Measurements from ENCODE around the gene SLC6A20. TPM values are rescaled to one million over a fixed set of nuclear protein-coding genes. Genes with fewer than 3 reads are reported as not detected.

Gene SLC6A20, protein sequence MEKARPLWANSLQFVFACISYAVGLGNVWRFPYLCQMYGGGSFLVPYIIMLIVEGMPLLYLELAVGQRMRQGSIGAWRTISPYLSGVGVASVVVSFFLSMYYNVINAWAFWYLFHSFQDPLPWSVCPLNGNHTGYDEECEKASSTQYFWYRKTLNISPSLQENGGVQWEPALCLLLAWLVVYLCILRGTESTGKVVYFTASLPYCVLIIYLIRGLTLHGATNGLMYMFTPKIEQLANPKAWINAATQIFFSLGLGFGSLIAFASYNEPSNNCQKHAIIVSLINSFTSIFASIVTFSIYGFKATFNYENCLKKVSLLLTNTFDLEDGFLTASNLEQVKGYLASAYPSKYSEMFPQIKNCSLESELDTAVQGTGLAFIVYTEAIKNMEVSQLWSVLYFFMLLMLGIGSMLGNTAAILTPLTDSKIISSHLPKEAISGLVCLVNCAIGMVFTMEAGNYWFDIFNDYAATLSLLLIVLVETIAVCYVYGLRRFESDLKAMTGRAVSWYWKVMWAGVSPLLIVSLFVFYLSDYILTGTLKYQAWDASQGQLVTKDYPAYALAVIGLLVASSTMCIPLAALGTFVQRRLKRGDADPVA
- polyA plus RNA-seq: not detected

DNA sequence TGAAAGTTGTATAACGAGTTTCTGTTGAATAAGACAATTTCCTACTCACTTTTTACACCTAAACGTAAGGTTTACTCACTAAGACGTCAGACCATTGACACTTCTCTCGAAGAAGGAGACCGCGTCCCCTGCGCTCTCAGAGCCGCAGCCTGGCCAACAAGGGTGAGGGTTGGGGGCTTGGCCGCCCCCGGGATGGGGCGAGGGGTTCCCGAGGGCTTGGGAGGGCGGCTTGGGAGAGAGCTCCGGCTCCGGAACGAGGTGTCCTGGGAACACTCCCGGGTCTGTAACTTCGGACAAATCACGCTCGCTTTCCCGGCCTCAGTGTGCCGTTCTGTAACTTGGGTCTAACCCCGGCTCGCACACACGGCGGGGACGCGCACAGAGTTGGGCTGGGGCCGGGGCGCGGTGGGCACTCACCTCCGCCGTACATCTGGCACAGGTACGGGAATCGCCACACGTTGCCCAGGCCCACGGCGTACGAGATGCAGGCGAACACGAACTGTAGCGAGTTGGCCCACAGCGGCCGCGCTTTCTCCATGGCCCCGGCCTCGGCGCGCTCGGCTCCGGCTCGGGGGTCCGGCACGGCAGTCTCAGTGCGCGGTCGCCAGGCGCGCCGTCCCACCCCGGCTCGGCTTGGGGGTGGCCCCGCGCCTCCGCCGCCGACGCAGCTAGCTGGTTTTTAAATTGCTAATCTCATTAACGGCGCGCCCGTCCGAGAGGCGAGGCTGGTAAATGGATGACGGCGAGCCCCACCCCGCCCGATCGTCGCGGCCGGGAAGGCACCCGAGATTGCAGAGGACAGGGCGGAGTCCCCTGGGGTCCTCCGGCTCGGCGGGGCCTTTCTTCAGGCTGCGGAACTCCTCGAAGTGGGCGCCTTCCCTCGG, at the start of gene SLC6A20:
Gene SLC6A20 (minus strand): TSS at position 655 of the 884 bp plus-strand sequence. CDS start 117 bp downstream, at position 538.
- DNase-seq: peak; percentile 27 to 36 (median 34)
- H3K27ac Mint-ChIP-seq: peak within 1 kb of the TSS in 4 of 6 donors; percentile 2 to 67 (median 64)
- no peaks in the 10 kb centered on the region for H3K9me3 Mint-ChIP-seq
- peak within 1 kb of the TSS; percentile 54 to 88 (median 84) for H3K4me3 Mint-ChIP-seq
- peaks cover 16 to 36% (median 23%) of the 10 kb centered on the region in 3 donors for H3K27me3 Mint-ChIP-seq (ENCODE audit: low read depth in 3 of 3)
- H3K36me3 Mint-ChIP-seq: no peaks in the 10 kb centered on the region
- H3K4me1 Mint-ChIP-seq: peaks cover 7 to 8% of the 10 kb centered on the region in 2 donors

DNA sequence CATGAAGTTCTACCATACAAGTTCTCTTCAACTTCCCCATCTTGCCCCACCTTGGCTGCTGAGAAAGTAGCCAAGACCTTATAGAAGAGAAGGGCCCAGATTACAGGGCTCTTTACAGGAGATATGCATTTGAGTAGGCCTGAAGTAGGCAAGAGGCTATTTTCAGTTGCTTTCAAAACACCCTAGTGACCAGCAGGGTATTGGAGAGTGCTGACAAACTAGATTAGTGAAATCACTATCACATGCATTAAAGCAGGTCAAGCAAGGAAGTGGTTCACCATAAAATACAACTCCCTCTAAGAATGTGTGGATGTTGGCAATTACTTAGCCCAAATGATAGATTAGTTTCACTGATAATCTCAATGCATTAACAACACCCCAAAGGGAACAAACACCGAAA, 48.3 kb upstream of the SLC6A20 start:
- peaks cover 7 to 8% (median 8%) of the 10 kb centered on the region in 3 donors for H3K27me3 Mint-ChIP-seq (ENCODE audit: low read depth in 3 of 3)
- peak overlapping the region in 1 of 5 donors; percentile 9 for H3K4me3 Mint-ChIP-seq
- H3K27ac Mint-ChIP-seq: peak overlapping the region in 4 of 6 donors; percentile 6 to 62 (median 32)
- peak in 2 of 3 donors; percentile 14 to 15 for DNase-seq
- no peaks in the 10 kb centered on the region for H3K9me3 Mint-ChIP-seq
- H3K4me1 Mint-ChIP-seq: peaks cover 22 to 40% of the 10 kb centered on the region in 2 donors
- peaks cover 0 to 12% (median 5%) of the 10 kb centered on the region in 3 donors for H3K36me3 Mint-ChIP-seq

DNA sequence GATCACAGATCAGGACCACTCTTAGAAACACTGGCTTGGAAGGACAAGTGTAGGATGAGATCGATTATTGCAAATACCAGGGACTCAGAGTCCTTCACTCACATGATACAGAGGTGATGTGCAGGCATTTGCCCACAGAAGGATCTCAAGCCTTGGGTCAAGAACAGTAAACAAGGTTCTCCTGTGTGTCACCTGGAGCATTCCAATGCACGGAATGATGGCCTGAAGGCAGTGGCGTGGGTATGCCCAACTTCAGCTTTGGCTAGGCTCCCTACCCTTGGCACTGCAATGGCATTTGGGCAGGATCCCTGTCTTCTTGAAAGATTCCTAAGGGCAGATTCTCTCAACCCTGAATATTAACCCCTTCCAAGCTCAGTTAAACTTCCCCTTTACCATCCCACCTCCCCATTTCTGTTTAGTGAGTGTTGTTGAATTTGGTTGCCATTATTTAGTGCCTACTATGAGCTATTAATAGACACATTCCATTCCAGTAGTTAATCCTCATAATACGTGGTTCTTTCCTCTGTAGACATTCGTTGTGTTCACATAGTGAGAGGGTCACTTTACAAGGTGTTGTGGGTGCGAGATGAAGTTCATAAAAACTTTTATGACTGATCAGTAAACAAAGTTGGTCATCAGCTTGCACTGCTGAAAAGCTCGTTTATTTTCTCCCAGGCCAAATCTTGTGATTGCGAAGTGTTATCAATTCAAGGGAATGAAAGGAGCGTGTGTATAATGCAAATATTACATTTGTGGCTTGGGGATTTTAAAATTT, 46.7 kb upstream of the SLC6A20 start:
- H3K27me3 Mint-ChIP-seq (ENCODE audit: low read depth in 3 of 3): peaks cover 7 to 9% (median 8%) of the 10 kb centered on the region in 3 donors
- H3K4me3 Mint-ChIP-seq: peak overlapping the region; percentile 93 to 96 (median 94)
- H3K9me3 Mint-ChIP-seq: no peaks in the 10 kb centered on the region
- H3K4me1 Mint-ChIP-seq: peaks cover 22 to 40% of the 10 kb centered on the region in 2 donors
- peaks cover 0 to 12% (median 4%) of the 10 kb centered on the region in 3 donors for H3K36me3 Mint-ChIP-seq
- peak overlapping the region in 5 of 6 donors; percentile 95 to 97 (median 96) for H3K27ac Mint-ChIP-seq
- DNase-seq: no peak

- H3K36me3 Mint-ChIP-seq: peaks cover 0 to 12% (median 5%) of the 10 kb centered on the region in 3 donors
- H3K9me3 Mint-ChIP-seq: no peaks in the 10 kb centered on the region
- H3K4me3 Mint-ChIP-seq: peak within 1 kb of the TSS; percentile 93 to 96 (median 94)
- peaks cover 22 to 40% of the 10 kb centered on the region in 2 donors for H3K4me1 Mint-ChIP-seq
- H3K27me3 Mint-ChIP-seq (ENCODE audit: low read depth in 3 of 3): peaks cover 7 to 9% (median 8%) of the 10 kb centered on the region in 3 donors
- peak; percentile 89 to 91 (median 90) for DNase-seq
- peak within 1 kb of the TSS; percentile 95 to 97 (median 96) for H3K27ac Mint-ChIP-seq
Measured at GRCh38 chr3:45841757-45842491, 45.6 kb upstream of the SLC6A20 start, which contains the start of gene LZTFL1. Gene LZTFL1, minus strand, starts transcription at chr3:45842119. Its CDS starts 128 bp downstream, at chr3:45841991.

- peaks cover 22 to 40% of the 10 kb centered on the region in 2 donors for H3K4me1 Mint-ChIP-seq
- no peaks in the 10 kb centered on the region for H3K9me3 Mint-ChIP-seq
- H3K27ac Mint-ChIP-seq: peak overlapping the region; percentile 95 to 97 (median 96)
- peaks cover 7 to 9% (median 8%) of the 10 kb centered on the region in 3 donors for H3K27me3 Mint-ChIP-seq (ENCODE audit: low read depth in 3 of 3)
- peaks cover 0 to 12% (median 10%) of the 10 kb centered on the region in 3 donors for H3K36me3 Mint-ChIP-seq
- no peak for DNase-seq
- H3K4me3 Mint-ChIP-seq: peak overlapping the region; percentile 93 to 96 (median 94)
Measured at GRCh38 chr3:45841420-45841756, 45.1 kb upstream of the SLC6A20 start.

DNA sequence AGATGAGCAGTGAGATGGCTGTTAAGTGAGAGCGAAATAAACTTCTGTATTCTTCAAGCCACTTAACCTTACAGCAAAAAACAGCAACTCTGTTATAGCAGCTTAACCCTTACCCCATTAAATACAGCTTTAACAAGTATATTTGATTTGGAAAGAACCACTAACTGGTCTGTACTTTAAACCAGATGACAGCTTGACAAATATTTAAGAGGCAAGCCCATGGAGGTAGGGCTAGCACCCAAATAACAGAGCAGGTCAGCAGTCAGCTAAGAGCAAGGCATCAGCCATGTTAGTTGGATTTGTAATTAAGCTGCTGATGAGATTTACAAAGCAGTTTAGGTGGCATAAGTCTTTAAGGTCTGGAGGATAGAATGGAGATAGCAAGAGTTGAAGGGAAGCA, 42.1 kb upstream of the SLC6A20 start:
- no peak overlapping the region for H3K27ac Mint-ChIP-seq
- peaks cover 7 to 9% (median 8%) of the 10 kb centered on the region in 3 donors for H3K27me3 Mint-ChIP-seq (ENCODE audit: low read depth in 3 of 3)
- DNase-seq: no peak
- peaks cover 12 to 24% (median 20%) of the 10 kb centered on the region in 3 donors for H3K36me3 Mint-ChIP-seq
- no peaks in the 10 kb centered on the region for H3K9me3 Mint-ChIP-seq
- H3K4me1 Mint-ChIP-seq: peaks cover 20 to 26% of the 10 kb centered on the region in 2 donors
- no peak overlapping the region for H3K4me3 Mint-ChIP-seq

GRCh38 chr3:45832699-45833098, 36.4 kb upstream of the SLC6A20 start:
- peaks cover 42 to 65% (median 44%) of the 10 kb centered on the region in 3 donors for H3K36me3 Mint-ChIP-seq
- no peak overlapping the region for H3K4me3 Mint-ChIP-seq
- no peak overlapping the region for H3K27ac Mint-ChIP-seq
- DNase-seq: no peak
- H3K4me1 Mint-ChIP-seq: no peaks in the 10 kb centered on the region
- no peaks in the 10 kb centered on the region for H3K9me3 Mint-ChIP-seq
- H3K27me3 Mint-ChIP-seq (ENCODE audit: low read depth in 3 of 3): peaks cover 0 to 2% (median 0%) of the 10 kb centered on the region in 3 donors

DNA sequence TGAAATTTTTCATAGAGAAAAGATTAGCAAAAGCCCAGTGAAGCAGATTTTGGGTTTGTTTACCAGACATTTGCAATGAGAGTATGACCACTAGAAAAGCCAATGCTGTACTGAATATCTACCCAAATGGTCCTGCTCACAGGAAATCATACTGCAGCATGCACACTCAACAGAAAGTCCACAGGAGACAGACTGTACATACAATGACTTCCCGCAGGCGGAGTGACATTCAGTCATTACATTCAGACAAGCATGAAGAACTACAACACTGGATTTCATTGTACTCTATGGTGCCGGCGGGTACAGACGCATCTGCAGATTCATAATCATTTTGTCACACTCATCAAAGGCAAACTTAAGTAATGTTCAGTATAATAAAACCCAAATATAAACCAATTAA, 33.8 kb upstream of the SLC6A20 start:
- Mint-ChIP-seq H3K27me3 (ENCODE audit: low read depth in 3 of 3) (peaks cover 0 to 2% (median 0%) of the 10 kb centered on the region in 3 donors), H3K27ac (no peak overlapping the region), H3K4me1 (no peaks in the 10 kb centered on the region), H3K9me3 (no peaks in the 10 kb centered on the region), H3K4me3 (no peak overlapping the region), H3K36me3 (peaks cover 38 to 74% (median 52%) of the 10 kb centered on the region in 3 donors)
- no peak for DNase-seq

- no peak for DNase-seq
- H3K4me3 Mint-ChIP-seq: no peak overlapping the region
- peaks cover 0 to 2% (median 0%) of the 10 kb centered on the region in 3 donors for H3K27me3 Mint-ChIP-seq (ENCODE audit: low read depth in 3 of 3)
- H3K27ac Mint-ChIP-seq: no peak overlapping the region
- no peaks in the 10 kb centered on the region for H3K4me1 Mint-ChIP-seq
- peaks cover 42 to 70% (median 49%) of the 10 kb centered on the region in 3 donors for H3K36me3 Mint-ChIP-seq
- H3K9me3 Mint-ChIP-seq: no peaks in the 10 kb centered on the region
Measured at GRCh38 chr3:45826908-45827307, 30.6 kb upstream of the SLC6A20 start.

DNA sequence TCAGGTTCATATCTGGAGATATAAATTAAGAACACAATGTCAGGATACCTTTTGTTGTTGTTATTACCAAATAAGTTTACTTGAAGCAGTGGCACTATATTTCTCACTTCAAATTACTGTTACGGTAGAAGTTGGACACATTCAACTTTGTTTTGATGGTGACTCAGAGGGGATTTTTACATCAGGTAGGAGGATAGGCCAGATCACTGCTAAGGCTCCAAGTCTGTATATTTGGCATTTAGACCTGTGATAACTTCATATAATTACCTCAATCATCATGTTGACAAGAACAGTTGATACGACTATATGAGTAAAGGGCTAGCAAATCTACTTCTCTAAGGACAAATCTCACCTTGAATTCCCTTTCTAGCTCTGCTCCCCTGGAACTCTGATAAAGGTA, 30.0 kb upstream of the SLC6A20 start:
- Mint-ChIP-seq H3K4me1 (no peaks in the 10 kb centered on the region), H3K4me3 (no peak overlapping the region), H3K9me3 (no peaks in the 10 kb centered on the region), H3K27me3 (ENCODE audit: low read depth in 3 of 3) (peaks cover 0 to 1% (median 0%) of the 10 kb centered on the region in 3 donors), H3K27ac (peak overlapping the region in 1 of 6 donors; percentile 34), H3K36me3 (peaks cover 44 to 71% (median 48%) of the 10 kb centered on the region in 3 donors)
- no peak for DNase-seq

DNA sequence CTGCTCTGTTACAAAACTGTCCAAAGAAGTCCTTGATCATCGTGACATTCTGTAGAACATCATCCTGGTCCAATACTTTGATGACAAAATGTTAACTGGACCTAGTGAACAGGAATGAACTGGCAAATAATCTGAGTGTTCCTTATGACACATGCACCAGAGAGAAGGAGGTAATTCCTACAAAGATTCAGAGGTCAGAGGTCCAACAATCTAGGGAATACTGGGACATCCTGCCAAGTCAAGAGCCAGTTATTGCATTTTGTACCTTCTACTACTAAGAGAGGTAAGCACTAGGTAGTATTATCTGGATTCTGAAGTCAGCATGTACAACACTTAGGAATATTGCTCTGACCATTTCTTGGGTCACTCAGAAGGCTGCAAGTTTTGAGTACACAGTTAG, 24.8 kb upstream of the SLC6A20 start:
- Mint-ChIP-seq H3K4me1 (peaks cover 3% of the 10 kb centered on the region in 2 donors), H3K27me3 (ENCODE audit: low read depth in 3 of 3) (peaks cover 0 to 2% (median 0%) of the 10 kb centered on the region in 3 donors), H3K36me3 (peaks cover 25 to 57% (median 38%) of the 10 kb centered on the region in 3 donors), H3K9me3 (no peaks in the 10 kb centered on the region), H3K4me3 (no peak overlapping the region), H3K27ac (no peak overlapping the region)
- DNase-seq: no peak

DNA sequence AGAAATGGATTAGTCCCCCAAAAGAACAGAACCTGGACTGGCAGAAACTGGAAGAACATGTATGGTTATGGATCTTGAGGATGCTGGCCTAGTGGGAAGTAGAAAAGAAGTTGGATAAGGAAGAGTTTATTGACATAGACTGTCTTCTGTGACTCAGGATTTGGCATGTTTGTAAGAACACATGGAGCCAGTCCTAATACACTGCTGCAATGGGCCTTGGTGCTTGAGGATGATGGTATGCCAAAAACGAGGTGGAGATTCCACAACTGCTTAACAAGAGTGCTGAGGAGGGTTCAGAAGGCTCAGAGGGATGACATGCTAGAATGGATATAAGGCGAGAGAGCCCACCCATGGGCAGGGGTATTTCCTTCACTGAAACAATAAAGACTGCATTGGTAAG, 23.2 kb upstream of the SLC6A20 start:
- Mint-ChIP-seq H3K4me3 (no peak overlapping the region), H3K36me3 (peaks cover 15 to 53% (median 24%) of the 10 kb centered on the region in 3 donors), H3K4me1 (peaks cover 6 to 10% of the 10 kb centered on the region in 2 donors), H3K27me3 (ENCODE audit: low read depth in 3 of 3) (peaks cover 0 to 2% (median 0%) of the 10 kb centered on the region in 3 donors), H3K27ac (no peak overlapping the region), H3K9me3 (no peaks in the 10 kb centered on the region)
- DNase-seq: no peak
